ENCODE results near the gene BTBD7. TPM values are rescaled to one million over a fixed set of nuclear protein-coding genes. Genes with fewer than 3 reads are reported as not detected.

Gene BTBD7
- total and polyA plus RNA-seq, 5 donors from 2014 or later, result 6.5 to 27.8 (median 10.7) TPM

GRCh38 chr14:93308686-93309345, 24.0 kb downstream of the BTBD7 start:
- H3K27me3 ChIP-seq (ENCODE audit: control insufficient read depth, insufficient read depth, low read length), result no peaks in the 10 kb centered on the region
- Mint-ChIP-seq H3K9me3 (no peaks in the 10 kb centered on the region), H3K36me3 (peaks cover 10% of the 10 kb centered on the region), H3K4me3 (no peak overlapping the region), H3K4me1 (peaks cover 10 to 65% (median 36%) of the 10 kb centered on the region in 4 donors), H3K27me3 (no peaks in the 10 kb centered on the region), H3K27ac (peak overlapping the region; percentile 19 to 68 (median 31))
- H3K4me1 ChIP-seq (ENCODE audit: control insufficient read depth, insufficient read depth, low read length, poor library complexity, severe bottlenecking), result no peaks in the 10 kb centered on the region
- no peaks in the 10 kb centered on the region for H3K36me3 ChIP-seq (ENCODE audit: control insufficient read depth, insufficient read depth, low read length)
- no peaks in the 10 kb centered on the region for H3K9me3 ChIP-seq (ENCODE audit: control insufficient read depth in 2 of 2, low read length in 2 of 2)
- H3K27ac ChIP-seq (ENCODE audit: insufficient read depth, low read length, poor library complexity, severe bottlenecking), result no peak overlapping the region
- no peak for ATAC-seq (ENCODE audit: low read depth in 2 of 2)
- no peak for DNase-seq
- H3K4me3 ChIP-seq (ENCODE audit: low read depth, low read length), result no peak overlapping the region

- no peaks in the 10 kb centered on the region for H3K36me3 ChIP-seq (ENCODE audit: control insufficient read depth, insufficient read depth, low read length)
- no peaks in the 10 kb centered on the region for H3K4me1 ChIP-seq (ENCODE audit: control insufficient read depth, insufficient read depth, low read length, poor library complexity, severe bottlenecking)
- no peak overlapping the region for H3K4me3 ChIP-seq (ENCODE audit: low read depth, low read length)
- Mint-ChIP-seq H3K4me3 (no peak overlapping the region), H3K36me3 (peaks cover 10% of the 10 kb centered on the region), H3K27ac (no peak overlapping the region), H3K9me3 (no peaks in the 10 kb centered on the region), H3K27me3 (no peaks in the 10 kb centered on the region), H3K4me1 (peaks cover 11 to 54% (median 33%) of the 10 kb centered on the region in 4 donors)
- no peak overlapping the region for H3K27ac ChIP-seq (ENCODE audit: insufficient read depth, low read length, poor library complexity, severe bottlenecking)
- H3K9me3 ChIP-seq (ENCODE audit: control insufficient read depth in 2 of 2, low read length in 2 of 2), result no peaks in the 10 kb centered on the region
- DNase-seq, result no peak
- ATAC-seq (ENCODE audit: low read depth in 2 of 2), result no peak
- no peaks in the 10 kb centered on the region for H3K27me3 ChIP-seq (ENCODE audit: control insufficient read depth, insufficient read depth, low read length)
Observed at GRCh38 chr14:93306812-93307211, 26.0 kb downstream of the BTBD7 start.

GRCh38 chr14:93305725-93306418, 27.0 kb downstream of the BTBD7 start:
- Mint-ChIP-seq H3K27me3 (no peaks in the 10 kb centered on the region), H3K36me3 (peaks cover 10% of the 10 kb centered on the region), H3K27ac (peak overlapping the region in 2 of 3 donors; percentile 11 to 30), H3K4me1 (peaks cover 15 to 54% (median 32%) of the 10 kb centered on the region in 4 donors), H3K4me3 (no peak overlapping the region), H3K9me3 (no peaks in the 10 kb centered on the region)
- Histone ChIP-seq H3K27me3 (ENCODE audit: control insufficient read depth, insufficient read depth, low read length) (no peaks in the 10 kb centered on the region), H3K4me1 (ENCODE audit: control insufficient read depth, insufficient read depth, low read length, poor library complexity, severe bottlenecking) (no peaks in the 10 kb centered on the region), H3K36me3 (ENCODE audit: control insufficient read depth, insufficient read depth, low read length) (no peaks in the 10 kb centered on the region), H3K9me3 (ENCODE audit: control insufficient read depth in 2 of 2, low read length in 2 of 2) (no peaks in the 10 kb centered on the region), H3K27ac (ENCODE audit: insufficient read depth, low read length, poor library complexity, severe bottlenecking) (no peak overlapping the region), H3K4me3 (ENCODE audit: low read depth, low read length) (no peak overlapping the region)
- DNase-seq, result no peak
- ATAC-seq (ENCODE audit: low read depth in 2 of 2), result no peak

- ATAC-seq (ENCODE audit: low read depth in 2 of 2) (no peak), DNase-seq (no peak)
- H3K4me1 Mint-ChIP-seq, result peaks cover 20 to 55% (median 32%) of the 10 kb centered on the region in 4 donors
- H3K27me3 Mint-ChIP-seq, result no peaks in the 10 kb centered on the region
- H3K36me3 Mint-ChIP-seq, result peaks cover 10% of the 10 kb centered on the region
- no peak overlapping the region for H3K27ac Mint-ChIP-seq
- no peak overlapping the region for H3K4me3 Mint-ChIP-seq
- Histone ChIP-seq H3K27ac (ENCODE audit: insufficient read depth, low read length, poor library complexity, severe bottlenecking) (no peak overlapping the region), H3K9me3 (ENCODE audit: control insufficient read depth in 2 of 2, low read length in 2 of 2) (no peaks in the 10 kb centered on the region), H3K4me3 (ENCODE audit: low read depth, low read length) (no peak overlapping the region), H3K4me1 (ENCODE audit: control insufficient read depth, insufficient read depth, low read length, poor library complexity, severe bottlenecking) (no peaks in the 10 kb centered on the region), H3K27me3 (ENCODE audit: control insufficient read depth, insufficient read depth, low read length) (no peaks in the 10 kb centered on the region), H3K36me3 (ENCODE audit: control insufficient read depth, insufficient read depth, low read length) (no peaks in the 10 kb centered on the region)
- no peaks in the 10 kb centered on the region for H3K9me3 Mint-ChIP-seq
Observed at GRCh38 chr14:93304771-93305170, 28.1 kb downstream of the BTBD7 start.

GRCh38 chr14:93303659-93304058, 29.2 kb downstream of the BTBD7 start:
- H3K4me1 Mint-ChIP-seq, result peaks cover 27 to 55% (median 33%) of the 10 kb centered on the region in 4 donors
- Histone ChIP-seq H3K4me3 (ENCODE audit: low read depth, low read length) (no peak overlapping the region), H3K36me3 (ENCODE audit: control insufficient read depth, insufficient read depth, low read length) (no peaks in the 10 kb centered on the region), H3K27ac (ENCODE audit: insufficient read depth, low read length, poor library complexity, severe bottlenecking) (no peak overlapping the region), H3K9me3 (ENCODE audit: control insufficient read depth in 2 of 2, low read length in 2 of 2) (no peaks in the 10 kb centered on the region), H3K27me3 (ENCODE audit: control insufficient read depth, insufficient read depth, low read length) (no peaks in the 10 kb centered on the region), H3K4me1 (ENCODE audit: control insufficient read depth, insufficient read depth, low read length, poor library complexity, severe bottlenecking) (no peaks in the 10 kb centered on the region)
- H3K9me3 Mint-ChIP-seq, result no peaks in the 10 kb centered on the region
- H3K27ac Mint-ChIP-seq, result no peak overlapping the region
- DNase-seq (no peak), ATAC-seq (ENCODE audit: low read depth in 2 of 2) (no peak)
- H3K4me3 Mint-ChIP-seq, result no peak overlapping the region
- H3K27me3 Mint-ChIP-seq, result no peaks in the 10 kb centered on the region
- H3K36me3 Mint-ChIP-seq, result peaks cover 3% of the 10 kb centered on the region

GRCh38 chr14:93302688-93303581, 29.9 kb downstream of the BTBD7 start:
- ATAC-seq (ENCODE audit: low read depth in 2 of 2), result no peak
- no peak overlapping the region for H3K27ac Mint-ChIP-seq

GRCh38 chr14:93301821-93302447, 30.9 kb downstream of the BTBD7 start:
- no peaks in the 10 kb centered on the region for H3K9me3 Mint-ChIP-seq
- Histone ChIP-seq H3K4me1 (ENCODE audit: control insufficient read depth, insufficient read depth, low read length, poor library complexity, severe bottlenecking) (no peaks in the 10 kb centered on the region), H3K36me3 (ENCODE audit: control insufficient read depth, insufficient read depth, low read length) (no peaks in the 10 kb centered on the region), H3K27ac (ENCODE audit: insufficient read depth, low read length, poor library complexity, severe bottlenecking) (no peak overlapping the region), H3K4me3 (ENCODE audit: low read depth, low read length) (no peak overlapping the region), H3K27me3 (ENCODE audit: control insufficient read depth, insufficient read depth, low read length) (no peaks in the 10 kb centered on the region), H3K9me3 (ENCODE audit: control insufficient read depth in 2 of 2, low read length in 2 of 2) (no peaks in the 10 kb centered on the region)
- DNase-seq, result no peak
- H3K36me3 Mint-ChIP-seq, result peaks cover 3% of the 10 kb centered on the region
- H3K4me1 Mint-ChIP-seq, result peaks cover 28 to 55% (median 32%) of the 10 kb centered on the region in 4 donors
- no peak overlapping the region for H3K4me3 Mint-ChIP-seq
- H3K27ac Mint-ChIP-seq, result no peak overlapping the region
- ATAC-seq (ENCODE audit: low read depth in 2 of 2), result no peak
- H3K27me3 Mint-ChIP-seq, result no peaks in the 10 kb centered on the region

More at GRCh38 chr14:93302688-93303581, 29.9 kb downstream of the BTBD7 start:
- no peaks in the 10 kb centered on the region for H3K36me3 ChIP-seq (ENCODE audit: control insufficient read depth, insufficient read depth, low read length)
- DNase-seq, result no peak
- H3K9me3 ChIP-seq (ENCODE audit: control insufficient read depth in 2 of 2, low read length in 2 of 2), result no peaks in the 10 kb centered on the region
- Mint-ChIP-seq H3K9me3 (no peaks in the 10 kb centered on the region), H3K36me3 (peaks cover 3% of the 10 kb centered on the region), H3K4me1 (peaks cover 34 to 55% (median 35%) of the 10 kb centered on the region in 4 donors), H3K4me3 (no peak overlapping the region), H3K27me3 (no peaks in the 10 kb centered on the region)
- no peak overlapping the region for H3K27ac ChIP-seq (ENCODE audit: insufficient read depth, low read length, poor library complexity, severe bottlenecking)
- H3K4me3 ChIP-seq (ENCODE audit: low read depth, low read length), result no peak overlapping the region
- H3K27me3 ChIP-seq (ENCODE audit: control insufficient read depth, insufficient read depth, low read length), result no peaks in the 10 kb centered on the region
- no peaks in the 10 kb centered on the region for H3K4me1 ChIP-seq (ENCODE audit: control insufficient read depth, insufficient read depth, low read length, poor library complexity, severe bottlenecking)
